ENCODE data around the gene CXCL17.
A peak's percentile ranks its signal among the peaks of the same experiment; 100 is the strongest.

The CXCL17 gene

GRCh38 chr19:42423462-42424344, 19.0 kb downstream of the CXCL17 start:
- peak; percentile 99 for DNase-seq (ENCODE audit: low spot score)

- DNase-seq (ENCODE audit: low spot score): peak; percentile 66
Observed at GRCh38 chr19:42422901-42423461, 19.8 kb downstream of the CXCL17 start.

GRCh38 chr19:42422092-42422900, 20.4 kb downstream of the CXCL17 start:
- no peak for DNase-seq (ENCODE audit: low spot score)

GRCh38 chr19:42421591-42422031, 21.1 kb downstream of the CXCL17 start:
- DNase-seq (ENCODE audit: low spot score): no peak

- no peak for DNase-seq (ENCODE audit: low spot score)
Observed at GRCh38 chr19:42421101-42421500, 21.6 kb downstream of the CXCL17 start.

GRCh38 chr19:42420055-42420544, 22.6 kb downstream of the CXCL17 start:
- peak; percentile 79 for DNase-seq (ENCODE audit: low spot score)

GRCh38 chr19:42419309-42419708, 23.4 kb downstream of the CXCL17 start:
- no peak for DNase-seq (ENCODE audit: low spot score)

- DNase-seq (ENCODE audit: low spot score): no peak
Observed at GRCh38 chr19:42412661-42413076, 30.1 kb downstream of the CXCL17 start.

- DNase-seq (ENCODE audit: low spot score): peak; percentile 68
Observed at GRCh38 chr19:42412227-42412626, 30.5 kb downstream of the CXCL17 start.

GRCh38 chr19:42411581-42412178, 31.1 kb downstream of the CXCL17 start:
- DNase-seq (ENCODE audit: low spot score): no peak

- no peak for DNase-seq (ENCODE audit: low spot score)
Observed at GRCh38 chr19:42410371-42410770, 32.4 kb downstream of the CXCL17 start.

- no peak for DNase-seq (ENCODE audit: low spot score)
Observed at GRCh38 chr19:42409477-42409876, 33.3 kb downstream of the CXCL17 start.

- DNase-seq (ENCODE audit: low spot score): no peak
Observed at GRCh38 chr19:42407816-42408175, 35.0 kb downstream of the CXCL17 start.

- no peak for DNase-seq (ENCODE audit: low spot score)
Observed at GRCh38 chr19:42407085-42407815, 35.5 kb downstream of the CXCL17 start.

- DNase-seq (ENCODE audit: low spot score): no peak
Observed at GRCh38 chr19:42406111-42406510, 36.6 kb downstream of the CXCL17 start.

GRCh38 chr19:42403586-42403985, 39.2 kb downstream of the CXCL17 start:
- DNase-seq (ENCODE audit: low spot score): no peak

GRCh38 chr19:42402376-42403116, 40.2 kb downstream of the CXCL17 start:
- no peak for DNase-seq (ENCODE audit: low spot score)

- DNase-seq (ENCODE audit: low spot score): peak; percentile 70
Observed at GRCh38 chr19:42401365-42402303, 41.1 kb downstream of the CXCL17 start.

- DNase-seq (ENCODE audit: low spot score): no peak
Observed at GRCh38 chr19:42400404-42400803, 42.3 kb downstream of the CXCL17 start.
